Coronary artery (tissue), 2 donors: ENCODE measurements around the gene GRID1.

Experiments used
- DNase-seq: peaks from one replicate; pipeline ENCODE4 v3.0.0-alpha.2; 2017; ENCODE audit warnings: low spot score
- H3K27ac ChIP-seq, 2 donors: fragments of 200-600 bp; sonication (generic); one replicate each; pipeline ENCODE4 v1.5.1; 2016 to 2019
- H3K4me3 ChIP-seq: fragments of 200-600 bp; sonication (generic); 2 replicates; pipeline ENCODE4 v1.5.1; 2016; ENCODE audit warnings: mild to moderate bottlenecking, moderate library complexity
- CTCF ChIP-seq: fragments of 200-600 bp; sonication (generic); IDR thresholded peaks from one replicate; pipeline ENCODE4 v1.5.1; 2019; ENCODE audit warnings: antibody characterized with exemption

The GRID1 gene

GRCh38 chr10:85674851-85675250, 691.7 kb downstream of the GRID1 start:
- H3K4me3 ChIP-seq, result no peak overlapping the region
- no peak overlapping the region for H3K27ac ChIP-seq
- no peak for DNase-seq
- TF ChIP-seq CTCF, result no peak

GRCh38 chr10:85673270-85673669, 693.3 kb downstream of the GRID1 start:
- TF ChIP-seq CTCF, result no peak
- no peak overlapping the region for H3K27ac ChIP-seq
- DNase-seq, result no peak
- no peak overlapping the region for H3K4me3 ChIP-seq

DNA sequence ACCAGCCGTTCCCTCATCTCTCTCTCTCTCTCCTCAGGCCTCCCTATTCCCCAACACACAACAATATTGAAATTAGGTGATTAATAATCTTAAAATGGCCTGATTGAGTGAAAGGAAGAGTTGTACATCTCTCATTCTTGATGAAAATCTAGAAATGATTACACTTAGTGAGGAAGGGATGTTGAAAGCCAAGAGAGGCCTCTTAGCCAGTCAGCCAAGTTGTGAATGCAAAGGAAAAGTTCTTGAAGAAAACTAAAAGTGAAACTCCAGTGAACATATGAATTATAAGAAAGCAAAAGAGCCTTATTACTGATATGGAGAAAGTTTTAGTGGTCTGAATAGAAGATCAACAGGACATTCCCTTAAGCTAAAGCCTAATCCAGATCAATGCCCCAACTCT, 695.1 kb downstream of the GRID1 start:
- Histone ChIP-seq H3K27ac (no peak overlapping the region), H3K4me3 (no peak overlapping the region)
- DNase-seq, result no peak
- TF ChIP-seq CTCF, result no peak

DNA sequence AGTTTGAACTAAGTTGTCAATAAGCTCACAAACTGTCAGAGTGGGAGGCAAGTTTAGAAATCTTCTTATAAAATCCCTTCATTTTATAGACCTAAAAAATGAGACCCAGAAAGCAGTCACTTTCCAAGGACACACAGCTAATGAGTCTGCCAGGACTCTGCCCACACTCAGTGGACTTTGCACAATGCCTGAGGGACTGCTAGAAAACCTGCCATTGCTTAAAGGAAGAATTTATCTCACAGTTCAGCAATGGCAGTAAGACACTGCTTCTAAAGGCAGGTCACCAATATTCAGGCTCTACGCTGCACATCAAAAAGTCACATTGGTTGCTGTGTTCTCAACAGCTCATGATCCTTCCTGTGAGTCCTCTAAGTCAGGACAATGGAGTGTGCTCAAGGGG, 698.1 kb downstream of the GRID1 start:
- no peak for DNase-seq
- TF ChIP-seq CTCF, result no peak
- Histone ChIP-seq H3K27ac (no peak overlapping the region), H3K4me3 (no peak overlapping the region)

GRCh38 chr10:85667638-85668233, 698.9 kb downstream of the GRID1 start:
- H3K27ac ChIP-seq, result no peak overlapping the region
- no peak overlapping the region for H3K4me3 ChIP-seq
- TF ChIP-seq CTCF, result no peak
- no peak for DNase-seq

- no peak for TF ChIP-seq CTCF
- DNase-seq, result no peak
- H3K4me3 ChIP-seq, result no peak overlapping the region
- no peak overlapping the region for H3K27ac ChIP-seq
Observed at GRCh38 chr10:85666987-85667386, 699.6 kb downstream of the GRID1 start.

GRCh38 chr10:85666102-85666501, 700.5 kb downstream of the GRID1 start:
- Histone ChIP-seq H3K27ac (no peak overlapping the region), H3K4me3 (no peak overlapping the region)
- TF ChIP-seq CTCF, result no peak
- no peak for DNase-seq
